ENCODE results near the gene LRP1.
A peak's percentile ranks its signal among the peaks of the same experiment; 100 is the strongest.

Gene LRP1

GRCh38 chr12:57133916-57134315 lies 5.6 kb downstream of the LRP1 start:
- ATAC-seq: no peak
- TF ChIP-seq TCF4 (CRISPR knock-in tag; IDR thresholded peaks at IDR 0.05; ENCODE audit: borderline replicate concordance): no peak
- no peak for TF ChIP-seq ZNF565 (CRISPR knock-in tag; conservative IDR thresholded peaks at IDR 0.05; ENCODE audit: low read depth)
- no peak for TF ChIP-seq ZNF70 (CRISPR knock-in tag; IDR thresholded peaks at IDR 0.05)
- no peak for TF ChIP-seq ARNTL (CRISPR knock-in tag; IDR thresholded peaks at IDR 0.05; ENCODE audit: borderline replicate concordance, low read depth)

GRCh38 chr12:57134949-57135348 lies 6.7 kb downstream of the LRP1 start:
- ATAC-seq: no peak
- TF ChIP-seq ZNF70 (CRISPR knock-in tag; IDR thresholded peaks at IDR 0.05): no peak
- TF ChIP-seq ZFP30 (CRISPR knock-in tag; IDR thresholded peaks at IDR 0.05): no peak
- TF ChIP-seq ZC3H10 (CRISPR knock-in tag; IDR thresholded peaks at IDR 0.05): no peak
- no peak for TF ChIP-seq GLIS3 (CRISPR knock-in tag; IDR thresholded peaks at IDR 0.05)
- no peak for TF ChIP-seq TSHZ2 (CRISPR knock-in tag; IDR thresholded peaks at IDR 0.05)

DNA sequence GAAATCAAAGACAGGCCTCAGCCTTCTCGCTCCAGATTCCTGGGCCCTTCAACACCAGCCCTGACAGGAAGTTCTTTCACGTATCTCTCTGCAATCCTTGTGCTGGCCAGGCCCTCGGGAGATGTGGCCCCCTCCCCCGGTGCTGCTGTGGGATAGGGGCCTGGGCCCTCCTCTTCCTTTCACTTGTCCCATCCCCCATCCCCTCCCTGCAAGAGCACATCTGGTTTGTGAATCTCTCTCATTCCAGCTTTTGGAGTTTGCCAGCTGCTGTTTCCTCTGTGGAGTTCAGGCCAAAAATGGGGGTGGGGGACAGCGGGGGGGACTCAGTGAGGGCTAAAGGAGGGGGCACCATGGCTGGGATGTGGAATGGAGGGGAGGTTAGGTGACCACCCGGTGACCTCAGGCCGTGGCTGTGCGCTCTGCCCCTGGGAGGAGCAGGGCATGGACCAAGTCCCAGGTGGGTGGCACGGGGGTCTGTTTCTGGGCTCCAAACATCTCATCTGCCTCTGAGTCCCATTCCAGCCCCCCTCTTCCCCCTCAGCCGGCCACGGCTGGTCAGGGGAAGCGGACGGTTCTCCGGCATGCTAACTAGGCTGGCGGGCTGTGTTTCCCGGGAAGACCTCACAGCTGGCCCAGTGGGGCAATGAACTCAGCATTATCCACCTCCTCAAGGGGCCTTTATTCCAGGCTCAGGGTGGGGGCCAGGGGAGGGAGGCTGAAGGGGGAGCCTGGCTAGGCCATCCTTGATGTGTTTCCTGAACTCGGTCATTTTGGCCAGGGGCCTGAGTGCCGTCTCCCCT lies 7.4 kb downstream of the LRP1 start:
- TF ChIP-seq TCF4 (CRISPR knock-in tag; IDR thresholded peaks at IDR 0.05; ENCODE audit: borderline replicate concordance) (peak; percentile 21; the same call in 1 of the 2 replicates), SNAI2 (CRISPR knock-in tag; IDR thresholded peaks at IDR 0.05) (no peak), ZFP3 (CRISPR knock-in tag; IDR thresholded peaks at IDR 0.05) (no peak), CSDC2 (CRISPR knock-in tag; IDR thresholded peaks at IDR 0.05) (no peak), ARNTL (CRISPR knock-in tag; IDR thresholded peaks at IDR 0.05; ENCODE audit: borderline replicate concordance, low read depth) (no peak), ZNF8 (CRISPR knock-in tag; IDR thresholded peaks at IDR 0.05) (no peak)
- no peak; the same call in 2 of the 3 replicates for ATAC-seq

GRCh38 chr12:57138526-57139272 lies 10.4 kb downstream of the LRP1 start:
- ATAC-seq: no peak
- no peak for TF ChIP-seq RARB (CRISPR knock-in tag; IDR thresholded peaks at IDR 0.05)
- no peak for TF ChIP-seq TSHZ2 (CRISPR knock-in tag; IDR thresholded peaks at IDR 0.05)
- TF ChIP-seq OSR1 (CRISPR knock-in tag; IDR thresholded peaks at IDR 0.05): no peak
- TF ChIP-seq PPARA (CRISPR knock-in tag; IDR thresholded peaks at IDR 0.05; ENCODE audit: borderline replicate concordance): no peak
- TF ChIP-seq POU6F1 (CRISPR knock-in tag; IDR thresholded peaks at IDR 0.05; ENCODE audit: borderline replicate concordance, low read depth): no peak
- no peak for TF ChIP-seq ZFP3 (CRISPR knock-in tag; IDR thresholded peaks at IDR 0.05)
- TF ChIP-seq GLIS3 (CRISPR knock-in tag; IDR thresholded peaks at IDR 0.05): no peak
- no peak for TF ChIP-seq TOX (CRISPR knock-in tag; IDR thresholded peaks at IDR 0.05; ENCODE audit: borderline replicate concordance)
- TF ChIP-seq, protein P1, sequence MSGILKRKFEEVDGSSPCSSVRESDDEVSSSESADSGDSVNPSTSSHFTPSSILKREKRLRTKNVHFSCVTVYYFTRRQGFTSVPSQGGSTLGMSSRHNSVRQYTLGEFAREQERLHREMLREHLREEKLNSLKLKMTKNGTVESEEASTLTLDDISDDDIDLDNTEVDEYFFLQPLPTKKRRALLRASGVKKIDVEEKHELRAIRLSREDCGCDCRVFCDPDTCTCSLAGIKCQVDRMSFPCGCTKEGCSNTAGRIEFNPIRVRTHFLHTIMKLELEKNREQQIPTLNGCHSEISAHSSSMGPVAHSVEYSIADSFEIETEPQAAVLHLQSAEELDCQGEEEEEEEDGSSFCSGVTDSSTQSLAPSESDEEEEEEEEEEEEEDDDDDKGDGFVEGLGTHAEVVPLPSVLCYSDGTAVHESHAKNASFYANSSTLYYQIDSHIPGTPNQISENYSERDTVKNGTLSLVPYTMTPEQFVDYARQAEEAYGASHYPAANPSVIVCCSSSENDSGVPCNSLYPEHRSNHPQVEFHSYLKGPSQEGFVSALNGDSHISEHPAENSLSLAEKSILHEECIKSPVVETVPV (CRISPR knock-in tag; IDR thresholded peaks at IDR 0.05): no peak
- TF ChIP-seq TCF4 (CRISPR knock-in tag; IDR thresholded peaks at IDR 0.05; ENCODE audit: borderline replicate concordance): no peak
- TF ChIP-seq CSDC2 (CRISPR knock-in tag; IDR thresholded peaks at IDR 0.05): no peak
- TF ChIP-seq, protein P2, sequence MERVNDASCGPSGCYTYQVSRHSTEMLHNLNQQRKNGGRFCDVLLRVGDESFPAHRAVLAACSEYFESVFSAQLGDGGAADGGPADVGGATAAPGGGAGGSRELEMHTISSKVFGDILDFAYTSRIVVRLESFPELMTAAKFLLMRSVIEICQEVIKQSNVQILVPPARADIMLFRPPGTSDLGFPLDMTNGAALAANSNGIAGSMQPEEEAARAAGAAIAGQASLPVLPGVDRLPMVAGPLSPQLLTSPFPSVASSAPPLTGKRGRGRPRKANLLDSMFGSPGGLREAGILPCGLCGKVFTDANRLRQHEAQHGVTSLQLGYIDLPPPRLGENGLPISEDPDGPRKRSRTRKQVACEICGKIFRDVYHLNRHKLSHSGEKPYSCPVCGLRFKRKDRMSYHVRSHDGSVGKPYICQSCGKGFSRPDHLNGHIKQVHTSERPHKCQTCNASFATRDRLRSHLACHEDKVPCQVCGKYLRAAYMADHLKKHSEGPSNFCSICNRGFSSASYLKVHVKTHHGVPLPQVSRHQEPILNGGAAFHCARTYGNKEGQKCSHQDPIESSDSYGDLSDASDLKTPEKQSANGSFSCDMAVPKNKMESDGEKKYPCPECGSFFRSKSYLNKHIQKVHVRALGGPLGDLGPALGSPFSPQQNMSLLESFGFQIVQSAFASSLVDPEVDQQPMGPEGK (CRISPR knock-in tag; IDR thresholded peaks at IDR 0.05; ENCODE audit: borderline replicate concordance): no peak
- no peak for TF ChIP-seq ZNF565 (CRISPR knock-in tag; conservative IDR thresholded peaks at IDR 0.05; ENCODE audit: low read depth)
- no peak for TF ChIP-seq ARNTL (CRISPR knock-in tag; IDR thresholded peaks at IDR 0.05; ENCODE audit: borderline replicate concordance, low read depth)
- no peak for TF ChIP-seq CREB5 (CRISPR knock-in tag; IDR thresholded peaks at IDR 0.05; ENCODE audit: low read depth)
- TF ChIP-seq ZC3H10 (CRISPR knock-in tag; IDR thresholded peaks at IDR 0.05): no peak
